GM19455 (cell line): ENCODE data around the gene ATP1A1.

ENCODE experiments used
- ATAC-seq: cut with Tn5 transposase; IDR thresholded peaks from one replicate; pipeline ENCODE4 v1.9.1; 2021; ENCODE audit not compliant: unreplicated experiment

Gene ATP1A1

DNA sequence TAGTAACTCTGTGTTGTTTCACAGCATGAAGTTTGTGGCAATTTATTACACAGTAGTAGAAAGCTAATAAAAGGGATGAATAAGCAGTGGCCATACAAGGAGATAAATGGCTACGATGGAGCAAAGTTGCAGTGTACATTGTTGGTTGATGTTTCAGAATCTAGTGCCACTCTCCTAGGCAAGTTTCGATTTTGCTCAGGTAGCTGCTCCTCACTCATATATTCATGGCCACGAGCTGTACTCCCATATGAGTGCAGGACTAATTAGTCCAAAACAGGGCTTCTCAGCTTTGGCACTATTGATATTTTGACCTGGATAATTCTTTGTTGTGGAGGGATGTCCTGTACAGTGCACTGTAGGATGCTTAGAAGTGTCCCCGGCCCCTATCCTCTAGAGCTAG is 30.0 kb upstream of the ATP1A1 start:
- no peak for ATAC-seq

DNA sequence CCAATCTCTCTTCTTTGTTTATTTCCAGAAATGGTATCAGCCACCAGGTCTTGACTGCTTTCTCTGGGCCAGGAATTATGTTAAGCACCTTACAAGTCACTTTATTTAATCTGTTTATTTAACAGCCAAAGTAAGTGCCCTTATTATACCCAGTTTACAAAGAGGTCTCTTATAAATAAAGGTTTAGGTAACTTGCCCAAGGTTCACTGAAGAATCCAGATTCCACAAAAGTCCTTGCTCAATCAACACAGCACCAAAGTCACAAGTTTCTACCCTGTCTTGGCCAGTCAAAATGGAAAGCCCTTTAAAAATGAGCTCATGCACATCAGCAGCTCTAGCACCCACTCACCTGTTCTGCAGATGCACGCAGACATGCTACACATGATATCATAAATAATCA is 28.0 kb upstream of the ATP1A1 start:
- no peak for ATAC-seq

DNA sequence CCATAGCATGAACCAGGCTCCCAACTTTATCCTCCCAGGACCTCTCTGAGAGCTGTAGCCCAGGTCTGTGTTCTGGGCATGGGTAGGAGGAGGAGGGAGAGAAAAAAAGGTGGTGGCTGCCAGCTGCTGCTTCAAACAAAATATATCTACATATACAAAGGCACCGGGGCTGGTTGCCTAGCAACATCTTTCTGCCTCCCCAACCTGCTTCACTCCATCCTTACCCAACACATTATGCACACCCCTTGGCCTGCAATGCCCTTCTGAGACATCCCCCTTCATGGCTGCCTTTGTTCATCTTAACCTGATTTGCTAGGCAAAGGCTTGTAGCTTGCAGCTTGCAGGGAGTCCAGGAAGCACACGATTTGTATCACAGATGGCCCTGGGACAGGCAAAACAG is 27.2 kb upstream of the ATP1A1 start:
- no peak for ATAC-seq

DNA sequence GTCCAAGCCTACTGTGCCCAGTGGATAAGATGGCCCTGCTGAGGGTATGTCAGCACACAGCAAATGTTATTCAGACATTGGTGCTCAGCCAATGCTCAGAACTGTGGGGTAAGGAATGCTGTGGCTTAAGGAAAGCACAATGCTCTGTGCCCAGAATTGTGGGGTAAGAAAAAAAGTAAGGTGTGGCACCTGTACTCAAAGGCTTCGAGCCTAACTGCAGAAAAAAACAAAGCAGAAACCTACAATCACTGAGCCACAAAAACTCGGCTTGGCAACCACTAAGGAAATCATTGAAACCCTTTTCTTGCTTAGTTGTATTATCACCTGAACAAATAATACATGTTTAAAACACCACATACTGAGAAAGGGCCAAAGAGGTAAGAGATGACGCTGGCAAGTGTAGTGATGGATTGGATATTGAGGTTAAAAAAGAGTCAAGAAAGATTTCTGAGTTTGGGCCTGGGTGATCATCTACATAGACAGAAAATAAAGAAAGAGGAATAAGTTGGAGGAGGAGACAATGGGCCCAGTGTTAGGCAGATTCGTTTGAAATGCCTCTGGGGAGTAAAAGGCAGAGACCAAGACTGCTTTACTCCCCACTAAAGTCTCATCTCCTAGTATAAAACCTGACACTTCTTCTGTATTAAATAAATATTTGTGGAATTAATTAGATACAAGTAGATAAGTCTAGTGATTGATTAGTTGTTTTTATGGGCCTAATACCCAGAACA is 25.9 kb upstream of the ATP1A1 start:
- ATAC-seq = no peak

DNA sequence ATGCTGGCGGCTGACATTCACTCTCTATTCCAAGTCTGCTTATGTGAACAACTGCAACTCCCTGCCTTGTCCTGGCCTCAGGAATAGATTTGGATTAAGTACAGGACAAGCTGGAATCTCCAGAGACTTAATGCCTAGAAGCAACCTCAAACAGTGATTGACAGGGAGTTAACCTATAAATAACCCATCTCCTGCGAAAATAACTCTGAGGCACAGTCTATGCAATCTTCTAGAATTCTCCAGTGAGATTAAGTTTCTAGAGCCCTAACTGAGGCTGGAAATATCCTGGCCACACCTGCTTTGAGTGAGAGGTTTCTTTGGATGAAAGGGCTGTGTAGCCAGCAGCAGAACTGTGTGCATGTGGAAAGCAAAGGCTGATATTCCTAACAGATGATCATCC is 25.3 kb upstream of the ATP1A1 start:
- no peak for ATAC-seq

DNA sequence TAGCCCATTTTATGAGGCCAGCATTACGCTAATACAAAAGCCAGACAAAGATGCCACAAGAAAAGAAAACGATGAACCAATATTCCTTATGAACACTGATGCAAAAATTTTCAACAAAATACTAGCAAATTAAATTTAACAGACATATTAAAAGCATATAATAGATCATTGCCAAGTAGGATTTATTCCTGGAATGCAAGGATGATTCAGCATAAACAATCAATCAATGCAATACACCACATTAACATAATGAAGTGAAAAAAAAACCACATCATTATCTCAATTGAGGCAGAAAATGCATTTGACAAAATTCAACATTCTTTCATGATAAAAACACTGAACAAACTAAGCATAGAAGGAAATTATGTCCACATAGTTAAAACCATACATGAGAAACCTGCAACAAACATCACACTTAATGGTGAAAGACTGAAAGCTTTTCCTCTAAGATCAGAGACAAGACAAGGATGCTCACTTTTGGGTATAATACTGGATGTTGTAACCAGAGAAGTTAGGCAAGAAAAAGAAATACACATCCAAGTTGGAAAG is 22.9 kb upstream of the ATP1A1 start:
- no peak for ATAC-seq

DNA sequence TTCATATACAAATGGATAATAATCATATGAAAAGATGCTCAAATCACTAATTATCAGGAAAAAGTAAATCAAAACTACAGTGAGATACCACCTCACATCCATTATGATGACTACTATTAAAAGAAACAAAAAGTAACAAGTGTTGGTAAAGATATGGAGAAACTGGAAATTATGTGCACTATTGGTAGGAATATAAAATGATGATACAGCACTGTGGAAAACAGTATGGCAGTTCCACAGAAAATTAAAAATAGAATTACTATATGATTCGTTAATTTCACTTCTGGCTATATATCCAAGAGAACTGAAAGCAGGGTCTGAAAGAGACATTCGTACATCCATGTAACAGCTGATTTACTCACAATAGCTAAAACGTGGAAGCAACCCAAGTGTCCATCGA is 21.1 kb upstream of the ATP1A1 start:
- no peak for ATAC-seq

DNA sequence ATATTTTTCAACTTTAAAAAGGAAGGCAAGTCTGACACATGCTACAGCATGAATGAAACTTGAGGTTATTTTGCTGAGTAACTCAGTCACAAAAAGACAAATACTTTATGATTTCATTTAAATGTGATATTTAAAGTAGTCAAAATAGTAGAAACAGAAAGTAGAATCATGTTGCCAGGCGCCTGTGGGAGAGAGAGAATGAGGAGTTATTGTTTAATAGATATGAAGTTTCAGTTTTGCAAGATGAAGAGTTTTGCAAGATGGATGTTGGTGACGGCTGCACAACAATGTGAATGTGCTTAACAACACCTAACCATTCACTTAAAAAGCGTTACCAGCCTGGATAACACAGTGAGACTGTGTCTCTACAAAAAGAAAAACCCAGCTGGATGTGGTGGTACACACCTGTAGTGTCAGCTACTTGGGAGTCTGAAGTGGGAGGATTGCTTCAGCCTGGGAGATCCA is 20.7 kb upstream of the ATP1A1 start:
- no peak for ATAC-seq

DNA sequence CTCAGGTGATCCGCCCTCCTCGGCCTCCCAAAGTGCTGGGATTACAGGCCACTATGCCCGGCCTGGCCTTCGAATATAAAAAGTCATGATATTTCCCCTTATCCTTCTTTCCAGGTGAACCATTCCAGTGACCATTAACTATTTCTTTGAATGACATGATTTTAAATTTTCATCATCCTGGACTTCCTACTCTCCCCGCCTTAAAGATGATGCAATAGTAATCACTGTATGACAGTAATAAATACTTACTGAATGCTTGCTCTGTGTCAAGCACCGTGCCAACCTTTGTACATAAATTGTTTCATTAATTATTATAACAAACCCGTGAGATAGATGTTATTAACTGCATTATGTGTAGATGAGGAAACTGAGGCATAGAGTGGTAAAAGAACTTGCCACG is 19.9 kb upstream of the ATP1A1 start:
- ATAC-seq = no peak

DNA sequence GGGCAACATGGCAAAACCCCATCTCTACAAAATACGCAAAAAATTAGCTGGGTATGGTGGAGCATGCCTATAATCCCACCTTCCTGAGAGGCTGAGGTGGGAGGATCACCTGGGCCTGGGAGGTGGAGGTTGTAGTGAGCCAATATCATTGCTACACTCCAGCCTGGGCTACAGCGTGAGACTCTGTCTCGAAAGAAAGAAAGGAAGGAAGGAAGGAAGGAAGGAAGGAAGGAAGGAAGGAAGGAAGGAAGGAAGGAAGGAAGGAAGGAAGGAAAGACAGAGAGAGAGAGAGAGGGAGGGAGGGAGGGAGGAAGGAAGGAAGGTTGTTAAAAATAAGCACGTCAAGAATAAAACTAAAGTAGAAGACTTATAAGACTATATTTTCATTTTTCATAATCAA is 17.0 kb upstream of the ATP1A1 start:
- no peak for ATAC-seq

DNA sequence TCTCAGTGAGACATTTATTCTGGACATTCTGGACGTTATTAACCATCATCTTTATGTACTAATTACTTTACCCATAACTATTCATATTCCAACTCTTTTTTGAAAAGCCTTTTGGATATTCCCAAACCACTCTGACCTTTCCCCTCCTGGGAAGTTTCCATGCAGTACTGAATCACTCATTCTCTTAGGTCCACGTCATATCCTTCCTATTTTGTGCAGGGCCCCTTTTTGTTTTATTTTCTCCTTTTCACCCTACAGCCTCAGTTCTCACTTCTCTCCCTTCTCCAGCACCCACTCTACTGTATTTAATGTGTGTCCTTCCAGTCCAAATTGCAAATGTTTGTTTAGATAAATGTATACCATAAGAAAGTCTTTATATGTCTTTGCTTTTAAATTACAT is 16.4 kb upstream of the ATP1A1 start:
- ATAC-seq = no peak

DNA sequence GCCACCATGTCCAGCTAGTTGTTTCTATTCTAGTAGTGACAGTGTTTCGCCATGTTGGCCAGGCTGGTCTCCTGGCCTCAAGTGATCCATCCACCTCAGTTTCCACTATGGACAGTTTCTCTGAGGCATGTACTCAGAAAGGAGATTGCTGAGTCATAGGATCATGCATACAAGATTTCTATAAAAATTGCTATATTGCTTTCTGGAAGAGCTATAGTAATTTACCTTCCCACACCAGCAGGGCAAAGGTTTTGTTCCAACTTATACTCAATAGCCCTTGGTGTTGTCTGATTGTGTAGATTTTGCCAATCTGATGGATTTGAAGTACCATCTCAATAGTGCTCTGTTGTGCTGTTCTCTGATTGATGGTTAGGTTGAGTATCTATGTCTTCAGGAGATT is 15.6 kb upstream of the ATP1A1 start:
- no peak for ATAC-seq

DNA sequence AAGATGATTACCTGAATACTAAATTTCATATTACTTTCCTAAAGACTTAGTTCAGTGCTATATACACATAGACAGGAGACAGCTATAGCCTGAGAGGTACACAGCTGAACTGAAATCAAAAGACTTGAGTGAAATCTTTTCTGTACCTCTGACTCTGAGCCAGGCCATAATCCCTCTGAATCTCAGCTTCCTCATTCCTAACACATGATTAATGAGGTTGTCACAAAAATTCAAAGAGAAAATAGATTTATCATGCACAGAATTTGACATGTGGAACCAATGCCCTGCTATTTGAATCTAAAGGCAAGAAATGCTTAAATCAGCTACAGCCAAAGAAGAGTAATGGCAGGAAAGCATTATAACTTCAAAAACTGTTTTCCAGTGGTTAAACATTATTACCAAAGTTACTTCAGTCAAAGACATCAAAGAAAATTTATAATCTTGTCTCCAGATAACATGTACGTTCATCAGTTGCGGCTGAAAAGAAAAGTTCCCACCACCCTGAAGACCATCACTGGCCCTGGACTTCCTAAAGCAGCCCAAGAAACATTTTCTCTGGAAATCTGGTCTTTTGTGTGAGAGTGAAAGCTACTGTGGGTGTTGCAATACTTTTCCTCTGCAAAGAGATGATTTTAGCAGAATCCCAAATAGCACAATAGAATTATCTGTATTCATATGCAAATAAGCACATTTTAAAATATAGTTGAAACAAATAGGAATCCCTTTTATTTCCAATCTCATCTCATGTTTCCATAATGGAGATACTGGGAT is 13.8 kb upstream of the ATP1A1 start:
- ATAC-seq = no peak

DNA sequence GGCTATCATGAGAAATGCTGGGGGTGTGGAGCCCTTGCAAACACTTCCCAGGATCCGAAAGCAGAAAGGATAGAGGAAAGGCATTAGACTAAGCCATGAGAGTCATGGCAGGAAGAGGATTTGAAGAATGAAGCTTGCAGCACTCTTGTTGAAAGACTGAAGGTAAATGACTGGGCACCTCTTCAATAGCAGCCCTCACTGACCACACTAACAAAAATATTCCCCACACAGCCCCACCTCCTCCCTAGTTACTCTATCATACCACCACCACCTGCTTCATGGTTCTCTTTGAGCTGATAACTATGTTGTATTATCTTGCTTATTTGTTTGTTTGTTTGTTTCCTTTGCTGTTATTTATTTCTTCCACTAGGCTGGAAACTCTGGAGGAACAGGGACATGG is 13.2 kb upstream of the ATP1A1 start:
- no peak for ATAC-seq

DNA sequence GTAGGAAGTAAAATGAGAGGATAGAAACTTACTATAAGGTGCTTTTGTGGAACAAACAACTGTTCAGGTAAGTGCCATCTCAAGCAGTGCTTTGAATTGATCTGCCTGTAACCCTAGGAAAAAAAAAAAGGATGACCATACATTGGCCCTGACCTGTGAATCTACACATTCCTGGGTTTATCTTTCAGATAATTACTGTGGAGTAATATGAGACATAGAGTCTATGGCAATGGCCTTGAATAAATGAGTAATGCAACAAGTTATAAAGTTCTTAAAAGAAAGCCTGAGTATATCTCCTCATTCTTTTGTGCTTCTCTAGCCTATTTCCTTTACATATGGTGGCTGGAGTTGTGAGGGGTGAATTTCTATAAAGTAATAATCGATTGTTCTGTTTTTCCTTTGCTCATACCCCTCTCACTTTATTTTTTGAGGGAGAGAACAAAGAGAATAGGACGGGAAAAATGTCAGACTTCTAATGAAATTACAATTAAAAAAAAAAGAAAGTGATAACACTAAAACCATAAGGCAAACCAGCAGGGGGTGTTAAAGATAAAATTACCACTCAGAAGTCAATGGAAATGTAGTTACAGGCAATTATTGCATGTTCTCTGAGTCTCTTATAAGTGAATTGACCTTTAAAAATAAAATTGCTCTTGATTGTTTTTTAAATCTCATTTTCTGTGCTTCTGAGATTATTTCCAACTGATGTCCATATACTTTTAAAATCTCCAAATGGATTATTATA is 12.4 kb upstream of the ATP1A1 start:
- ATAC-seq = no peak

DNA sequence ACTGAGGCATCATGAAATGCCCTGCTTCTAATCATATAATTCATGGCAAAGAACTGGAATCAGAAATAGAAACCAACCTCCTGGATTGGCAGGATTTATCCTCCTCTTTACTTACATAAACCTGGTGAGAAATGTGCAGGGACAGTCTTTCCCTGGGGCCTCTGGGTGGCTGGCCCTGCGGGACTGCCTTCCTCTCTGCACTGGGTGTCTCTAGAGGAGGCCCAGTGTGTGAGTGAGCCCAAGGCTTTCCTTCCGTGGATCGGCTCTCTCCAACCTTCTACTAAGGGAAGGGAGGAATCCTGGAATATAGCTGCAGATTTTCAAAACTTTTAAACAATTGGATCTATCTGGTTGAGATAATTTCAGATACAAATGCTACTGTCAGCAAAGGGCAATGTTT is 11.4 kb upstream of the ATP1A1 start:
- ATAC-seq = no peak

DNA sequence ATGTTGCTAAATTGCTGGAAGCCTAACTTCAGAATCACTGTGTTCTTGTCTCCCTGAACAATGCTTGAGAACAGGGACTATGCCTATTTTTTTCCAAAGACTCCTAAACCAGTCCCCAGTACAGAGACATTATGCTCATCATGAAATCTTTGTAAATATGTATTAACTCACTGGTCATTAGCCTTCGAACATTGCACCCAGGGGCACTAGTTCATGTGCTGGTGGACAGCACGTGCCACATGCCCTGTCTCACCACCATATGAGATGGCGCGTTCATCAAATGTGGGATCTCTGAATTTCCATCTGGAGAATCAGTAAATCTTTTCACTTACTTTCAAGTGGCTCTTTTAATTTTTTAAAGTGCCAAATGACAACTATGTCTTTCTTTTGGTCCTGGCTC is 11.0 kb upstream of the ATP1A1 start:
- ATAC-seq = no peak

DNA sequence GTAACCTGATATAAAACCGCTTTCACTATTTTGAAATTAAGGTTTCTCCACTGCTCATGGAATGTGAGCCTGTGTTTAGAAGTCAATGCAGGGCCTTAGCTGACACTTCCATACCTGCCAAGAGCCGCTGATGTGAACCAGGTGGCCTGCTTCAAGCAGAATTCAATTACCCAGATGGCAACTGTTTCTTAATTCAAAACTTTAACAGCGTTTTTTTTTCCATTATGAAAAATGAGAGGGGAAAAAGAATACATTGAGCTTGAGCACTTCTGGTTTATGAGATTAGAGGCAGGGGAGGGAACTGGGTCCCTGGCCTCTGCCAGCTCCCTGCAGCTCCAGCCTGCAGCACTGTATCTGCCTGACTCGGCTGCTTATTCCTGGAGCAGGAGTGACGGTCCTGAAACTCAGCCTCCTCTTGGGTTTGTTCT is 7.7 kb upstream of the ATP1A1 start:
- no peak for ATAC-seq

DNA sequence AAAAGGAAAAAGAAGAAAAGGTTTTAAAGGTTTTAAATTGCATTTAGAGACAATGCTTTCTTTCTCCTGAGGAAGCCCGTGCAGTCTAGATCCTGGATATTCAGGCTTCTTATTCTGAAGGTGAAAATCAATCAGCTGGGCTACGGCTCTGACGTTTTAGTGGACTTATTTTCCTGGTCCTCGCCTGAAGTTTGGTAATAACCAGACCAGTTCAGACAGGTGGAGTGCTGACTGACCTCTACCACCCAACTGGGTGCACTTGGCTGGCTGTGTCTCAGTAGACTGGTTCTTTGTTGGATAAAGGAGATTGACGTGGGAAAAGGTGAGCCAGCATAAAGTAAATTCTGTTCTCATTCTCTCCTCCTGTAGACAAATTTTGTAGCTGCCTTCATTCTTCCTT is 7.2 kb upstream of the ATP1A1 start:
- no peak for ATAC-seq

DNA sequence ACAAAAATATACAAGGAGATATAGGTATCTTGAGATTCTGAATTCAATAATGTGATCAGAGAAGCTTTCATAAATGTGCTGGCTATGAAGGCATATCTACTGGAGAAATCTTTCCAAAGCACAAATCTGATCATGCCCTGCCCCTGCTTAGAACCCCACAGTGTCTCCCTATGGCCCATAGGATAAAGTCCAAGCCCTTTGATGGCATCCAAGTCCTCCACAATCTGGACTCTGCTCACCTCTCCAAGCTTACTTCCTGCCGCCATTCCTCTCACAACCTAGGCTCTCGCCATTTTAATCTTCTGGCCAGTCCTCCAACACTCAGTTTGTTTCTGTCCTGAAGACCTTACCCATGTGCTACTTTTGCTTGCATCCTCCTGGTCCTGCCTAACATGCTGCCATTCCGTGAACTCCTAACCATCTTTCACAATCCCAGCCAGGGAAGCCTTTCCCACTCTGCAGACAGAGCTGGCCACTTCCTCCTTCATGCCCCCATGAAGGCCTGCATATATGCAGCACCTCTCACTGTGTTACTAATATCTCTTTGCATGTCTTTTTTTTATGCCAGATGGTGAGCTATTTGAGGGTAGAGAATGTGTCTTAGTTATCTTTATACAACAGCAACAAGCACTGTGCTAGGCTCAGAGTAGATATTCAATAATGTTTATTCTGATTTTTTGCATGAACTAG is 5.6 kb upstream of the ATP1A1 start:
- no peak for ATAC-seq

DNA sequence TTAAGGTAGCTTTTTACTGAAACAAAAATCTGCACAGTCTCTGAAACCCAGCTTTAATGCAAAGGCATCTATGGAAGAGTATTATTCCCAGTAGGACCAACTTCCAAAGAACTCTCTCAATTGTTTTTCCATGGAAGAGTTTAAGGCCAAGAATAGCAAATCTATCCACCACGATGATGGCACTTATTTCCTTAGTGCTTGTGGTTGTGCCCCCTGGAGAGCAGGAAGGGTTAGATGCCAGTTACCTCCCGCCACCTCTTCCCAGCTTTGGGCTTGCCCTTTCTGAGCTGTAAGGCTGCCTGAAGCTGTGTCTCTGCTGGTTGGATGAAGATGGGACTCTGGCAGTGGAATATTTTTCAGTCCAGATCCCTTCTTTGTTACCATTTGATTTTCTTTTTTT is 4.8 kb upstream of the ATP1A1 start:
- ATAC-seq = no peak
